A549 treated with GW870086 at 1 μM for 4 hours (cell line): ENCODE results near the gene OR2M2. TPM values are rescaled to one million over a fixed set of nuclear protein-coding genes. Genes with fewer than 3 reads are reported as not detected.

Source experiments
- total RNA-seq: library from RNA; stranded (reverse); fragments of 200-300 nt; extraction: Qiagen RNA extraction; gene quantifications from 5 replicates; pipeline ENCODE4 v1.2.3, GENCODE V29; 2022; ENCODE audit warnings: low read depth

OR2M2 gene, protein sequence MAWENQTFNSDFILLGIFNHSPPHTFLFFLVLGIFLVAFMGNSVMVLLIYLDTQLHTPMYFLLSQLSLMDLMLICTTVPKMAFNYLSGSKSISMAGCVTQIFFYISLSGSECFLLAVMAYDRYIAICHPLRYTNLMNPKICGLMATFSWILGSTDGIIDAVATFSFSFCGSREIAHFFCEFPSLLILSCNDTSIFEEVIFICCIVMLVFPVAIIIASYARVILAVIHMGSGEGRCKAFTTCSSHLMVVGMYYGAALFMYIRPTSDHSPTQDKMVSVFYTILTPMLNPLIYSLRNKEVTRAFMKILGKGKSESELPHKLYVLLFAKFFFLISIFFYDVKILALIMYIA
- not detected in 5 replicates for total RNA-seq

DNA sequence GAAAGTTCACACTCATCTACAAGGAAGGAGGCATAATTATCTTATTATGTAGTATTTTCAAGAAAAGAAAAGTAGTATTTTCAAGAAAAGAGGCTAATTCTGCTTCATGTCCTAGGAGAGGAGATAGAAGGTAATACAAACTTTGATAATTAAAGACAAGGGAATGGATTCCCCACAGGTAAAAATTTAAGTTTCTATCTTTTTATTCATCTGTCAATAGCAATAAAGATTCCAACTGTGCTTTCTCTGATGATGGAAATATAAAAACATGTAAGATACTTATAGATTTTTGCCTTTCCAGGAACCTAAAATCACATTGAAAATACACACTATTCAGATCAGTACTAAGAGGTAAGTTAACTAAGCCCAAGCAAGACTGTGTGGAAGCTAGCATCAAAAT is at the start of gene OR2M2:
Gene OR2M2 (plus strand): TSS at position 301 of the 400 bp plus-strand sequence. CDS start 5,165 bp downstream, outside the sequence.

DNA sequence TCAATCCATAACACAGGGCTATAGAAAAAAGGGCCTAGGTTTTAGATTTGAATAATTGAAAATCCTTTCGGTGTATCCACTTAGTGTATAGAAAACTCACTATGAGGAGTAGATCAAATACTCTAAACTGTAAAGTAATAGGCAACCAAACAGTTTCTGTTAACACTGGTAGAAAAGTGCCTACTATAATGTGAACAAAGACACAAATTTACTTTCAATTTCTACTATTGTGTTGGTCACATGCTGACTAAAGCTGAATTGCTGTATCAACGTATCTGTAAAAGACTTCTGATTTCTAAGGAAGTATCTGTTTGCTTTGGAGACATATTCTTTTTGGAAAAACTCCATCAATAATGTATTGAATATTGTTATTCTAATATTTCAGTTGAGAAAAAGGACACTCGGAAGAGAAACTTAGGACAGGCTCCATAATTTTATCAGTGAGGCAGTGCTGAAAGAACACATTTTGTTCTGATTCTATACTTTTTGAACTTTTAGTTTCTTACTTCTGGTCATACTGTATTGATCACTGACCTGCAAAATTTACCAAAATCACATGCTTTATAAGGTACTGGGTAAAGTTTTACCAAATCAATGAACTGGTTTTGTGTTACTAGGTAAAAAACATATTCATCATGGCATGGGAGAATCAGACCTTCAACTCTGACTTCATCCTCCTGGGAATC is 30.0 kb upstream of the OR2M2 start, which contains the start of gene OR2M5:
Gene OR2M5 (plus strand): TSS at position 636 of the 686 bp plus-strand sequence. CDS start 0 bp downstream, at position 636.

DNA sequence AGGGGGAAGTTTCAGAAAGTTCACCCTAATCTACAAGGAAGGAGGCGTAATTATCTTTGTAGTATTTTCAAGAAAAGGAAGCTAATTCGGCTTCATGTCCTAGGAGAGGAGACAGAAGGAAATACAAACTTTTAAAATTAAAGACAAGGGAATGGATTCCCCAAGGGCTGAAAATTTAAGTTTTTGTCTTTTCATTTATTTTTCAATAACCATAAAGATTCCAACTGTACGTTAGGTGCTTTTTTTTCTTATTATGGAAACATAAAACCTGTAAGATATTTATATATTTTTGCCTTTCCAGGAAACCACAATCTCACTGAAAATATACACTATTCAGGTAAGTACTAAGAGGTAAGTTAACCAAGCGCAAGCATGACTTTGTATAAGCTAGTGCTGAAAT is 22.3 kb downstream of the OR2M2 start, which contains the start of gene OR2M3:
Gene OR2M3 (plus strand): TSS at position 301 of the 400 bp plus-strand sequence. CDS start 5,803 bp downstream, outside the sequence.

Other genes with a start within 250 kb of the OR2M2 start
- gene OR2AJ1, start 249.9 kb upstream of the OR2M2 start, total RNA-seq: not detected in 5 replicates
- gene OR2L8, start 226.0 kb upstream of the OR2M2 start, total RNA-seq: not detected in 5 replicates
- not detected in 5 replicates for gene OR2AK2, start 209.6 kb upstream of the OR2M2 start, total RNA-seq
- gene OR2L5, start 161.2 kb upstream of the OR2M2 start, total RNA-seq: not detected in 5 replicates
- gene OR2L2, start 144.8 kb upstream of the OR2M2 start, total RNA-seq: not detected in 5 replicates
- gene OR2L3, start 128.0 kb upstream of the OR2M2 start, total RNA-seq: not detected in 5 replicates
- not detected in 5 replicates for gene OR2L13, start 79.6 kb upstream of the OR2M2 start, total RNA-seq
- not detected in 5 replicates for gene OR2M5, start 29.7 kb upstream of the OR2M2 start, total RNA-seq
- not detected in 5 replicates for gene OR2M3, start 22.4 kb downstream of the OR2M2 start, total RNA-seq
- not detected in 5 replicates for gene OR2M4, start 56.6 kb downstream of the OR2M2 start, total RNA-seq
- not detected in 5 replicates for gene OR2T33, start 103.2 kb downstream of the OR2M2 start, total RNA-seq
- not detected in 5 replicates for gene OR2T12, start 128.6 kb downstream of the OR2M2 start, total RNA-seq
- gene OR2M7, start 149.7 kb downstream of the OR2M2 start, total RNA-seq: not detected in 5 replicates
- not detected in 5 replicates for gene OR14C36, start 174.0 kb downstream of the OR2M2 start, total RNA-seq
- gene OR2T4, start 186.8 kb downstream of the OR2M2 start, total RNA-seq: not detected in 5 replicates
- gene OR2T6, start 200.9 kb downstream of the OR2M2 start, total RNA-seq: not detected in 5 replicates
- gene OR2T1, start 228.2 kb downstream of the OR2M2 start, total RNA-seq: not detected in 5 replicates